HG03575 (cell line): ENCODE data around the gene SLC22A4.

Experiments used
- ATAC-seq: cut with Tn5 transposase; IDR thresholded peaks from one replicate; pipeline ENCODE4 v1.9.1; 2021; ENCODE audit not compliant: unreplicated experiment, insufficient number of reproducible peaks, low FRiP score; ENCODE audit errors: extremely low read depth

The SLC22A4 gene

GRCh38 chr5:132293992-132294727 is at the start of gene SLC22A4:
SLC22A4 (plus strand) TSS chr5:132294394; CDS start chr5:132294617, 223 bp downstream.
- no peak for ATAC-seq

- no peak for ATAC-seq
Observed at GRCh38 chr5:132245593-132245992, 48.6 kb upstream of the SLC22A4 start.

- no peak for ATAC-seq
Observed at GRCh38 chr5:132246806-132247205, 47.4 kb upstream of the SLC22A4 start.

GRCh38 chr5:132250547-132250946 is 43.6 kb upstream of the SLC22A4 start:
- no peak for ATAC-seq

GRCh38 chr5:132251220-132251725 is 42.9 kb upstream of the SLC22A4 start:
- no peak for ATAC-seq

- ATAC-seq: no peak
Observed at GRCh38 chr5:132253008-132253441, 41.2 kb upstream of the SLC22A4 start.

- ATAC-seq: no peak
Observed at GRCh38 chr5:132253452-132254320, 40.5 kb upstream of the SLC22A4 start.

GRCh38 chr5:132254321-132254977 is 39.7 kb upstream of the SLC22A4 start:
- no peak for ATAC-seq

GRCh38 chr5:132256086-132256782 is 38.0 kb upstream of the SLC22A4 start:
- ATAC-seq: no peak

- ATAC-seq: no peak
Observed at GRCh38 chr5:132256783-132257130, 37.4 kb upstream of the SLC22A4 start.

- no peak for ATAC-seq
Observed at GRCh38 chr5:132257131-132258101, 36.8 kb upstream of the SLC22A4 start, which contains the start of gene PDLIM4. PDLIM4 (plus strand) TSS chr5:132257696; CDS start chr5:132257735, 39 bp downstream.

- no peak for ATAC-seq
Observed at GRCh38 chr5:132258102-132259068, 35.8 kb upstream of the SLC22A4 start.

GRCh38 chr5:132259069-132259851 is 34.9 kb upstream of the SLC22A4 start:
- no peak for ATAC-seq

- no peak for ATAC-seq
Observed at GRCh38 chr5:132260051-132260450, 34.1 kb upstream of the SLC22A4 start.

GRCh38 chr5:132260714-132261551 is 33.3 kb upstream of the SLC22A4 start:
- ATAC-seq: no peak
